Panc1 (cell line): ENCODE data around the gene HS6ST3.
A peak's percentile ranks its signal among the peaks of the same experiment; 100 is the strongest.

Experiments used
- POLR2AphosphoS5 ChIP-seq: IDR thresholded peaks from 2 replicates; pipeline ENCODE4 v1.6.1; 2012; ENCODE audit warnings: mild to moderate bottlenecking, low read depth, low read length, moderate library complexity
- TF ChIP-seq, protein P1 (sequence below): fragments of 450-650 bp; IDR thresholded peaks from 2 replicates; pipeline ENCODE4 v1.5.1; 2017; ENCODE audit warnings: mild to moderate bottlenecking

DNA sequence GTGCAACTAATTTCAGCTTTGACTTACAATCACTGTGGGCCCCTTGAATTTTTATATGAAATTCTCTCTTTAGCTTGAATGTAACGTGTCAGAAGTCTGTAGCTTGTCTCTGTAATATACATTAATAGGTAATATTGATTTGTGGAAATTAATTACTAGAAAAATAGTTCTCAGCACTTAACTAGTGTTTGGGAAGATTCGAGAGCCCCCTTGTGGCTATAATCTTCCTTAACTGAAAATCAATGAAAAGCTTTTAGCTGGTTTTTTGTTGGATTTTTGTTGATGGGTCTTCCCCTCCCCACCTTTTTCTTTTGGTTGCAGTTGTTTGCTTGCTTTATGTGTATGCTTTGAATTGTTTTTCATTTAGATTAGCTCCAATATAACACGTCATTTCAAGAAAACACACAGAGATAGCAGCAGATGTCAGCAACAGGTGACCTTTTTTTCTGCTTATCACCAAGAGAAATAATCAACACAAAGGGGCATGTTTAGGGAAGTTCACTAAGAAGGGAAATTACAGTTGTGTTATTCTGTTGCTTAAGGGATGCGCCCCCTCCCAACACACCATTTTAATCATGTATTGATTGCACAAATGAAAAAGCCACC lies 727.5 kb downstream of the HS6ST3 start:
- TF ChIP-seq, protein P1, sequence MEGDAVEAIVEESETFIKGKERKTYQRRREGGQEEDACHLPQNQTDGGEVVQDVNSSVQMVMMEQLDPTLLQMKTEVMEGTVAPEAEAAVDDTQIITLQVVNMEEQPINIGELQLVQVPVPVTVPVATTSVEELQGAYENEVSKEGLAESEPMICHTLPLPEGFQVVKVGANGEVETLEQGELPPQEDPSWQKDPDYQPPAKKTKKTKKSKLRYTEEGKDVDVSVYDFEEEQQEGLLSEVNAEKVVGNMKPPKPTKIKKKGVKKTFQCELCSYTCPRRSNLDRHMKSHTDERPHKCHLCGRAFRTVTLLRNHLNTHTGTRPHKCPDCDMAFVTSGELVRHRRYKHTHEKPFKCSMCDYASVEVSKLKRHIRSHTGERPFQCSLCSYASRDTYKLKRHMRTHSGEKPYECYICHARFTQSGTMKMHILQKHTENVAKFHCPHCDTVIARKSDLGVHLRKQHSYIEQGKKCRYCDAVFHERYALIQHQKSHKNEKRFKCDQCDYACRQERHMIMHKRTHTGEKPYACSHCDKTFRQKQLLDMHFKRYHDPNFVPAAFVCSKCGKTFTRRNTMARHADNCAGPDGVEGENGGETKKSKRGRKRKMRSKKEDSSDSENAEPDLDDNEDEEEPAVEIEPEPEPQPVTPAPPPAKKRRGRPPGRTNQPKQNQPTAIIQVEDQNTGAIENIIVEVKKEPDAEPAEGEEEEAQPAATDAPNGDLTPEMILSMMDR = peak; percentile 57; the same call in 1 of the 2 replicates
- no peak for TF ChIP-seq POLR2AphosphoS5
